ENCODE measurements around the gene TCL1B. TPM values are rescaled to one million over a fixed set of nuclear protein-coding genes. Genes with fewer than 3 reads are reported as not detected.

TCL1B gene
- total and polyA plus RNA-seq, 4 donors = 0.19 TPM; not detected in 3

DNA sequence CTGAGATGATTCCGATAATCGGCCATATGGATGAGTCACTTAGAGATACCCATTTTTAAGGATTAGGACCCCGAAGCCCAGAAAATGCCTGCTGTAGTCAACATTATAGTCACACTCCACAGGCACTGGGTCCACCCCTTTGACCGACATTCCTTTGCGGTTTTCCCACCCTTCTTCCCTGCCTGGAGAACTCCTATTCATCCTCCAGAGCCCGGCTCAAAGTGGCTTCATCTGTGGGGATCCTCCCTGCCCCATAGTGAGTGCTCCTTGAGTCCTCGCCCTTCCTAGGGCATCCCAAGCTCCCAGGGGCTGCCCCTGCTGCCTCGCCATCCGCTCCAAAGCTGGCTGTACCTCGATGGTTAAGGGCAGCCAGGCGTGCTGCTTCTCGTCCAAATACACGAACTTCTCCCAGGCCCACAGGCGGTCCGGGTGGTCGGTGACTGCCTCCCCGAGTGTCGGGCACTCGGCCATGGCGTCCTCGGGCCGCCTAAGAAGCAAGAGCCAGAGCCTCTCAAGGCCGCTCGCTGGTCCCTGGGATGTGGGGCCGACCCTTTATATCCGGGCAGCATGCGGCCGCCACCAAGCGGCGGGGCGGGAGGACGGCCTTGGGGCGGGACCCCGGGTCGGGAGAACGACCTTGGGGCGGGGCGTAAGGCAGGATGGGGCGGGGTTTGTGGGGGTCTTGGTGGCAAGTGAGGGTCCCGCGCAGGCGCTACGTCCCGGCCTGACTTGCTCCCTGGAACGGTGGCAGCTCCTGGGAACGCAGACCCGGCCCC is 27.6 kb downstream of the TCL1B start, which contains the start of gene TCL1A:
TCL1A (minus strand) TSS at position 530 of the 776 bp plus-strand sequence; CDS start at position 471, 59 bp downstream.
- H3K4me3 ChIP-seq (ENCODE audit: low read depth in 1 of 3, low read length in 3 of 3) = no peak within 1 kb of the TSS
- peaks cover 0 to 11% (median 2%) of the 10 kb centered on the region in 4 donors for H3K27me3 ChIP-seq (ENCODE audit: control insufficient read depth in 4 of 4, insufficient read depth in 4 of 4, low read length in 3 of 4)
- H3K9ac ChIP-seq (ENCODE audit: low read depth in 1 of 2, low read length in 2 of 2) = no peak within 1 kb of the TSS
- DNase-seq (ENCODE audit: low spot score) = no peak
- WGBS = 49% methylated on average over 47 of the region's 47 CpGs
- no peak within 1 kb of the TSS for H3K27ac ChIP-seq (ENCODE audit: low read depth in 1 of 2, low read length in 2 of 2)
- no peaks in the 10 kb centered on the region for H3K36me3 ChIP-seq (ENCODE audit: control insufficient read depth in 4 of 4, insufficient read depth in 3 of 4, low read depth in 1 of 4, low read length in 3 of 4)
- TF ChIP-seq NR2F2 (IDR thresholded peaks at IDR 0.05) (no peak), JUND (IDR thresholded peaks at IDR 0.05) (no peak), FOXA1 (IDR thresholded peaks at IDR 0.05) (no peak), RAD21 (IDR thresholded peaks at IDR 0.05) (no peak), HNF4A (conservative IDR thresholded peaks at IDR 0.05) (no peak), YY1 (IDR thresholded peaks at IDR 0.05) (no peak), GABPA (IDR thresholded peaks at IDR 0.05 in 1 of 2, conservative IDR thresholded peaks at IDR 0.05 in 1 of 2) (no peak), FOXA2 (IDR thresholded peaks at IDR 0.05) (no peak), EGR1 (IDR thresholded peaks at IDR 0.05; ENCODE audit: low read depth in 2 of 2) (no peak), HNF4G (IDR thresholded peaks at IDR 0.05) (no peak), RXRA (IDR thresholded peaks at IDR 0.05) (no peak), SP1 (IDR thresholded peaks at IDR 0.05) (no peak), TAF1 (conservative IDR thresholded peaks at IDR 0.05) (no peak)
- TF ChIP-seq, protein P1, sequence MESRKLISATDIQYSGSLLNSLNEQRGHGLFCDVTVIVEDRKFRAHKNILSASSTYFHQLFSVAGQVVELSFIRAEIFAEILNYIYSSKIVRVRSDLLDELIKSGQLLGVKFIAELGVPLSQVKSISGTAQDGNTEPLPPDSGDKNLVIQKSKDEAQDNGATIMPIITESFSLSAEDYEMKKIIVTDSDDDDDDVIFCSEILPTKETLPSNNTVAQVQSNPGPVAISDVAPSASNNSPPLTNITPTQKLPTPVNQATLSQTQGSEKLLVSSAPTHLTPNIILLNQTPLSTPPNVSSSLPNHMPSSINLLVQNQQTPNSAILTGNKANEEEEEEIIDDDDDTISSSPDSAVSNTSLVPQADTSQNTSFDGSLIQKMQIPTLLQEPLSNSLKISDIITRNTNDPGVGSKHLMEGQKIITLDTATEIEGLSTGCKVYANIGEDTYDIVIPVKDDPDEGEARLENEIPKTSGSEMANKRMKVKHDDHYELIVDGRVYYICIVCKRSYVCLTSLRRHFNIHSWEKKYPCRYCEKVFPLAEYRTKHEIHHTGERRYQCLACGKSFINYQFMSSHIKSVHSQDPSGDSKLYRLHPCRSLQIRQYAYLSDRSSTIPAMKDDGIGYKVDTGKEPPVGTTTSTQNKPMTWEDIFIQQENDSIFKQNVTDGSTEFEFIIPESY (IDR thresholded peaks at IDR 0.05) = no peak
- TF ChIP-seq, protein P2, sequence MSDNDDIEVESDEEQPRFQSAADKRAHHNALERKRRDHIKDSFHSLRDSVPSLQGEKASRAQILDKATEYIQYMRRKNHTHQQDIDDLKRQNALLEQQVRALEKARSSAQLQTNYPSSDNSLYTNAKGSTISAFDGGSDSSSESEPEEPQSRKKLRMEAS (IDR thresholded peaks at IDR 0.05) = no peak
- TF ChIP-seq, protein P3, sequence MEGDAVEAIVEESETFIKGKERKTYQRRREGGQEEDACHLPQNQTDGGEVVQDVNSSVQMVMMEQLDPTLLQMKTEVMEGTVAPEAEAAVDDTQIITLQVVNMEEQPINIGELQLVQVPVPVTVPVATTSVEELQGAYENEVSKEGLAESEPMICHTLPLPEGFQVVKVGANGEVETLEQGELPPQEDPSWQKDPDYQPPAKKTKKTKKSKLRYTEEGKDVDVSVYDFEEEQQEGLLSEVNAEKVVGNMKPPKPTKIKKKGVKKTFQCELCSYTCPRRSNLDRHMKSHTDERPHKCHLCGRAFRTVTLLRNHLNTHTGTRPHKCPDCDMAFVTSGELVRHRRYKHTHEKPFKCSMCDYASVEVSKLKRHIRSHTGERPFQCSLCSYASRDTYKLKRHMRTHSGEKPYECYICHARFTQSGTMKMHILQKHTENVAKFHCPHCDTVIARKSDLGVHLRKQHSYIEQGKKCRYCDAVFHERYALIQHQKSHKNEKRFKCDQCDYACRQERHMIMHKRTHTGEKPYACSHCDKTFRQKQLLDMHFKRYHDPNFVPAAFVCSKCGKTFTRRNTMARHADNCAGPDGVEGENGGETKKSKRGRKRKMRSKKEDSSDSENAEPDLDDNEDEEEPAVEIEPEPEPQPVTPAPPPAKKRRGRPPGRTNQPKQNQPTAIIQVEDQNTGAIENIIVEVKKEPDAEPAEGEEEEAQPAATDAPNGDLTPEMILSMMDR (IDR thresholded peaks at IDR 0.05; ENCODE audit: low read depth, low read length, missing input control) = no peak
- TF ChIP-seq, protein P4, sequence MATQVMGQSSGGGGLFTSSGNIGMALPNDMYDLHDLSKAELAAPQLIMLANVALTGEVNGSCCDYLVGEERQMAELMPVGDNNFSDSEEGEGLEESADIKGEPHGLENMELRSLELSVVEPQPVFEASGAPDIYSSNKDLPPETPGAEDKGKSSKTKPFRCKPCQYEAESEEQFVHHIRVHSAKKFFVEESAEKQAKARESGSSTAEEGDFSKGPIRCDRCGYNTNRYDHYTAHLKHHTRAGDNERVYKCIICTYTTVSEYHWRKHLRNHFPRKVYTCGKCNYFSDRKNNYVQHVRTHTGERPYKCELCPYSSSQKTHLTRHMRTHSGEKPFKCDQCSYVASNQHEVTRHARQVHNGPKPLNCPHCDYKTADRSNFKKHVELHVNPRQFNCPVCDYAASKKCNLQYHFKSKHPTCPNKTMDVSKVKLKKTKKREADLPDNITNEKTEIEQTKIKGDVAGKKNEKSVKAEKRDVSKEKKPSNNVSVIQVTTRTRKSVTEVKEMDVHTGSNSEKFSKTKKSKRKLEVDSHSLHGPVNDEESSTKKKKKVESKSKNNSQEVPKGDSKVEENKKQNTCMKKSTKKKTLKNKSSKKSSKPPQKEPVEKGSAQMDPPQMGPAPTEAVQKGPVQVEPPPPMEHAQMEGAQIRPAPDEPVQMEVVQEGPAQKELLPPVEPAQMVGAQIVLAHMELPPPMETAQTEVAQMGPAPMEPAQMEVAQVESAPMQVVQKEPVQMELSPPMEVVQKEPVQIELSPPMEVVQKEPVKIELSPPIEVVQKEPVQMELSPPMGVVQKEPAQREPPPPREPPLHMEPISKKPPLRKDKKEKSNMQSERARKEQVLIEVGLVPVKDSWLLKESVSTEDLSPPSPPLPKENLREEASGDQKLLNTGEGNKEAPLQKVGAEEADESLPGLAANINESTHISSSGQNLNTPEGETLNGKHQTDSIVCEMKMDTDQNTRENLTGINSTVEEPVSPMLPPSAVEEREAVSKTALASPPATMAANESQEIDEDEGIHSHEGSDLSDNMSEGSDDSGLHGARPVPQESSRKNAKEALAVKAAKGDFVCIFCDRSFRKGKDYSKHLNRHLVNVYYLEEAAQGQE (IDR thresholded peaks at IDR 0.05) = no peak
- TF ChIP-seq, protein P5, sequence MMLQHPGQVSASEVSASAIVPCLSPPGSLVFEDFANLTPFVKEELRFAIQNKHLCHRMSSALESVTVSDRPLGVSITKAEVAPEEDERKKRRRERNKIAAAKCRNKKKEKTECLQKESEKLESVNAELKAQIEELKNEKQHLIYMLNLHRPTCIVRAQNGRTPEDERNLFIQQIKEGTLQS (IDR thresholded peaks at IDR 0.05) = no peak
- H3K4me1 ChIP-seq (ENCODE audit: control insufficient read depth in 4 of 4, insufficient read depth in 4 of 4, low read length in 3 of 4) = no peaks in the 10 kb centered on the region
- peaks cover 0 to 2% (median 0%) of the 10 kb centered on the region in 4 donors for H3K9me3 ChIP-seq (ENCODE audit: control insufficient read depth in 4 of 4, low read length in 3 of 4)

All from liver (tissue), 9 donors.